HepG2 (cell line): ENCODE data around the gene BRCA2. TPM values are rescaled to one million over a fixed set of nuclear protein-coding genes. Genes with fewer than 3 reads are reported as not detected.

Experiments
- AFF4 ChIP-seq: sonication (generic); formaldehyde crosslinking; IDR thresholded peaks from 2 replicates; pipeline ENCODE4 v1.4.0; 2020; ENCODE audit warnings: missing genetic modification reagents
- CBX5 ChIP-seq: sonication (generic); formaldehyde crosslinking; IDR thresholded peaks from 2 replicates; pipeline ENCODE4 v1.4.0; 2020; ENCODE audit warnings: missing genetic modification reagents, borderline replicate concordance
- CC2D1A ChIP-seq: sonication (generic); formaldehyde crosslinking; IDR thresholded peaks from 2 replicates; pipeline ENCODE4 v1.8.1; 2023; ENCODE audit warnings: mild to moderate bottlenecking, missing genetic modification reagents
- GATA4 ChIP-seq: sonication (generic); IDR thresholded peaks from 2 replicates; pipeline ENCODE4 v1.6.1; 2016; ENCODE audit warnings: antibody characterized with exemption, low read depth, borderline replicate concordance
- GRHL1 ChIP-seq: sonication (generic); formaldehyde crosslinking; conservative IDR thresholded peaks from 2 replicates; pipeline ENCODE4 v1.8.0; 2022; ENCODE audit warnings: missing genetic modification reagents
- HNRNPL ChIP-seq: fragments of 200-400 bp; formaldehyde crosslinking; IDR thresholded peaks from 2 replicates; pipeline ENCODE4 v1.6.1; 2017; ENCODE audit warnings: mild to moderate bottlenecking, low read depth, low read length
- MIER3 ChIP-seq: IDR thresholded peaks from 2 replicates; pipeline ENCODE4 v1.6.1; 2016; ENCODE audit warnings: missing compliant biosample characterization, borderline replicate concordance
- PHF20 ChIP-seq: sonication (generic); formaldehyde crosslinking; IDR thresholded peaks from 2 replicates; pipeline ENCODE4 v1.5.0; 2020; ENCODE audit warnings: mild to moderate bottlenecking, missing genetic modification reagents
- RFXANK ChIP-seq: IDR thresholded peaks from 2 replicates; pipeline ENCODE4 v1.6.1; 2016
- TBP ChIP-seq: sonication (generic); formaldehyde crosslinking; IDR thresholded peaks from 2 replicates; pipeline ENCODE4 v1.5.0; 2020; ENCODE audit warnings: missing genetic modification reagents
- THYN1 ChIP-seq: sonication (generic); formaldehyde crosslinking; IDR thresholded peaks from 2 replicates; pipeline ENCODE4 v1.8.1; 2023; ENCODE audit warnings: low read depth, mild to moderate bottlenecking, moderate library complexity, missing genetic modification reagents, borderline replicate concordance
- ZMAT3 ChIP-seq: sonication (generic); formaldehyde crosslinking; conservative IDR thresholded peaks from 2 replicates; pipeline ENCODE4 v1.7.0; 2021; ENCODE audit warnings: missing genetic modification reagents
- ZNF121 ChIP-seq: sonication (generic); formaldehyde crosslinking; IDR thresholded peaks from 2 replicates; pipeline ENCODE4 v1.5.0; 2020; ENCODE audit warnings: mild to moderate bottlenecking, missing genetic modification reagents
- ZNF33B ChIP-seq: sonication (generic); formaldehyde crosslinking; IDR thresholded peaks from 2 replicates; pipeline ENCODE4 v1.5.1; 2020; ENCODE audit warnings: mild to moderate bottlenecking, missing genetic modification reagents
- ZNF496 ChIP-seq: sonication (generic); formaldehyde crosslinking; IDR thresholded peaks from 2 replicates; pipeline ENCODE4 v1.8.1; 2023; ENCODE audit warnings: mild to moderate bottlenecking, moderate library complexity, missing genetic modification reagents; ENCODE audit not compliant: insufficient replicate concordance
- ZNF704 ChIP-seq: sonication (generic); formaldehyde crosslinking; IDR thresholded peaks from 2 replicates; pipeline ENCODE4 v1.8.1; 2023; ENCODE audit warnings: mild to moderate bottlenecking, inconsistent platforms, moderate library complexity, missing genetic modification reagents, borderline replicate concordance
- ZNF75D ChIP-seq: sonication (generic); formaldehyde crosslinking; IDR thresholded peaks from 2 replicates; pipeline ENCODE4 v1.8.1; 2023; ENCODE audit warnings: missing genetic modification reagents, mild to moderate bottlenecking, borderline replicate concordance
- ZNF788 ChIP-seq: sonication (generic); formaldehyde crosslinking; IDR thresholded peaks from 2 replicates; pipeline ENCODE4 v1.5.0; 2020; ENCODE audit warnings: mild to moderate bottlenecking, missing genetic modification reagents, borderline replicate concordance
- ZNF850 ChIP-seq: sonication (generic); formaldehyde crosslinking; conservative IDR thresholded peaks from 2 replicates; pipeline ENCODE4 v1.9.0; 2021; ENCODE audit warnings: mild to moderate bottlenecking, missing genetic modification reagents
- polyA plus RNA-seq, 8 experiments: library from polyadenylated mRNA; depleted of rRNA in 3 of 8; stranded (reverse) in 7 of 8; unstranded in 1 of 8; fragments of >200 nt; fragmentation: Illumina TruSeq in 4 of 8; extraction: Trizol in 4 of 8; gene quantifications; 2 replicates each; pipeline versions ENCODE4 v1.2.1 to v1.2.3, GENCODE V29; 2011 to 2016; ENCODE audit warnings: low read depth in 4 of 8, missing spikeins in 1 of 8, mixed read lengths in 1 of 8; ENCODE audit not compliant: insufficient read depth in 1 of 8
- total RNA-seq, 5 experiments: library from RNA; depleted of rRNA; stranded (reverse); fragments of >200 nt; fragmentation: Illumina TruSeq; extraction: Trizol; gene quantifications; 2 replicates each; pipeline ENCODE4 v1.2.3, GENCODE V29; 2016; ENCODE audit warnings: low read depth in 1 of 5

The BRCA2 gene
- total and polyA plus RNA-seq, 2 of the 13 experiments (the other 11 are each of a cell fraction or from before 2014, with no cell fraction given), result 3.1 to 24.6 TPM

- TF ChIP-seq GRHL1 (no peak), TBP (no peak), ZNF75D (no peak), GATA4 (no peak), ZNF121 (no peak), PHF20 (CRISPR knock-in tag) (peak; percentile 96), ZNF788 (peak; percentile 87; the same call in 1 of the 2 replicates), ZNF496 (CRISPR knock-in tag) (no peak), RFXANK (CRISPR knock-in tag) (no peak), ZNF850 (CRISPR knock-in tag) (0 out of 2 replicates have a peak, but pooled peaks have one; percentile 41), ZMAT3 (CRISPR knock-in tag) (no peak), CC2D1A (CRISPR knock-in tag) (no peak; the same call in 1 of the 2 replicates), MIER3 (CRISPR knock-in tag) (peak; percentile 38; the same call in 1 of the 2 replicates), ZNF33B (no peak; the same call in 1 of the 2 replicates), AFF4 (CRISPR knock-in tag) (no peak), THYN1 (no peak), HNRNPL (0 out of 2 replicates have a peak, but pooled peaks have one; percentile 44), ZNF704 (CRISPR knock-in tag) (peak; percentile 46; the same call in 1 of the 2 replicates), CBX5 (no peak)
Measured at GRCh38 chr13:32315238-32316027, at the start of gene BRCA2, which contains the start of gene ZAR1L (continued).
